MCF 10A (cell line): ENCODE results near the gene OLFML2A. TPM values are rescaled to one million over a fixed set of nuclear protein-coding genes. Genes with fewer than 3 reads are reported as not detected.

Experiments
- BruUV-seq: library from RNA; stranded (reverse); fragments of 400-500 nt; replicated peaks from 2 replicates; lab custom pipeline; 2021; lab: Mats Ljungman, UMichigan
- CTCF ChIA-PET: fragments of 300-600 bp; sonication (Branson Sonifier 250); formaldehyde crosslinking; extraction: SDS; loops from one replicate; lab custom pipeline; 2021; ENCODE audit warnings: antibody characterized with exemption, inconsistent platforms; lab: Yijun Ruan, JAX
- POLR2A ChIA-PET: fragments of 300-600, 350-650 bp; sonication (Branson Sonifier 250); formaldehyde crosslinking; extraction: SDS; loops from one replicate; lab custom pipeline; 2020; ENCODE audit warnings: antibody characterized with exemption, inconsistent platforms; lab: Yijun Ruan, JAX
- DNase-seq: peaks from one replicate; pipeline ENCODE4 v3.0.0-alpha.2; 2018; ENCODE audit not compliant: unreplicated experiment
- H3K27ac Mint-ChIP-seq: one replicate; pipeline ENCODE4 v1.8.0; 2022; ENCODE audit warnings: mild to moderate bottlenecking, low read depth, mixed read lengths; ENCODE audit not compliant: unreplicated experiment
- H3K27me3 Mint-ChIP-seq: one replicate; pipeline ENCODE4 v1.8.0; 2022; ENCODE audit warnings: mixed read lengths; ENCODE audit not compliant: insufficient read depth, unreplicated experiment
- H3K36me3 Mint-ChIP-seq: one replicate; pipeline ENCODE4 v1.8.0; 2022; ENCODE audit warnings: mild to moderate bottlenecking, moderate library complexity, mixed read lengths; ENCODE audit not compliant: insufficient read depth, unreplicated experiment
- H3K4me1 Mint-ChIP-seq: one replicate; pipeline ENCODE4 v1.8.0; 2022; ENCODE audit warnings: mixed read lengths; ENCODE audit not compliant: insufficient read depth, unreplicated experiment
- H3K4me3 Mint-ChIP-seq: one replicate; pipeline ENCODE4 v1.8.0; 2022; ENCODE audit warnings: mild to moderate bottlenecking, moderate library complexity, mixed read lengths; ENCODE audit not compliant: unreplicated experiment
- H3K9me3 Mint-ChIP-seq: one replicate; pipeline ENCODE4 v1.8.0; 2022; ENCODE audit warnings: mixed read lengths; ENCODE audit not compliant: unreplicated experiment
- CTCF ChIP-seq: fragments of 200-600 bp; IDR thresholded peaks from one replicate; pipeline ENCODE4 v1.8.0; 2022; ENCODE audit warnings: antibody characterized with exemption, mild to moderate bottlenecking; ENCODE audit not compliant: unreplicated experiment
- intact Hi-C: fragments of 100-400 bp; cut with micrococcal nuclease; formaldehyde crosslinking; loops from 2 replicates; pipeline ENCODE4 v1.14.1; 2022
- total RNA-seq: library from RNA; stranded (reverse); gene quantifications from 2 replicates; pipeline ENCODE4 v1.2.3, GENCODE V29; 2022

OLFML2A gene
- total RNA-seq, 1 experiment from 2014 or later: 0.21 TPM

- ChIA-PET CTCF (interaction anchor here (0.6 to 13.3 kb wide), 7 partner anchors 11 to 216 kb away, joined by 3 to 927 read pairs (median 8); partner anchors contain the start of genes ARPC5L, RPL35 and WDR38), POLR2A (interaction anchor here (1.0 to 10.8 kb wide), 6 partner anchors 15 to 109 kb away, joined by 3 to 299 read pairs (median 7); partner anchors contain the start of genes ARPC5L, RPL35 and WDR38)
- no peak for TF ChIP-seq CTCF
- Mint-ChIP-seq H3K4me3 (no peak overlapping the region), H3K9me3 (no peaks in the 10 kb centered on the region), H3K27ac (no peak overlapping the region), H3K36me3 (no peaks in the 10 kb centered on the region), H3K27me3 (no peaks in the 10 kb centered on the region), H3K4me1 (peaks cover 17% of the 10 kb centered on the region)
- BruUV-seq: no TSS peak
- DNase-seq: no peak
- intact Hi-C loops: no loop called here
These were observed 8.6 kb upstream of the OLFML2A start for GRCh38 chr9:124768334-124768733.

DNA sequence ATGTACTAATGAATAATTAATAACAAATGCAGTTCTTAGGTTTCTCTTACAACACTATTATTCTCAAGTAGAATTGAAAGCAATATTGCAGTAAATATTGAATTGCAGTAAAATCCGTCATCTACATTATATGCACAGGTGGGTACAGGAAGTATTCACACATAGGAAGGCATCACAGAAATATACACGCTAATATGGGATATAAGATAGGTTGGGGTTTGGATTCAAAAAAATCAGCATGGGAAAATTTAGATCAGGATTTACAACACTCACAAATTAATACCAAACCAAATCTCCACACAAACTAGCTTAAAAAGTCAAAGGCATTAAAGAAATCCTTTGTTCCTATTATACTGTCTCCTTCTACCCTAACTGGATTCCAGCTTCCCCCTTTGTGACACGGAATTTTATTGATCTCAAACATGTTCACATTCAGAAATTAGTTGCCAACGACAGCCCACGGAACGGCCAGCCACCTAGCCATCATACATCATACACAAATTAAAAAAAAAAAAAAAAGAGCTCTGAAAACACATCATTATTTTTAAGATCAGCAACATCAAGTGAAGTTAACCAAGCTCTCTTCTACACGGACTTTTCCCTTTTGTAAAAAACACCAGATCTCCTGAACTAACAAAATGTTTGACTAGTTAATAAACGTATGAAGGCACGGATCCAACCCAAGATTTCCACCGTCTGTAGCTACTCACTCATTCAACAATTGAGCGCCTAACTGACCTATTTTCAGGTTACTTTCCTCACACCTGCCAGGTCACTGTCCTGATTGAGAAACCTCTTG lies 8.0 kb upstream of the OLFML2A start:
- intact Hi-C loops: no loop called here
- H3K36me3 Mint-ChIP-seq: no peaks in the 10 kb centered on the region
- H3K27me3 Mint-ChIP-seq: no peaks in the 10 kb centered on the region
- no peak for DNase-seq
- H3K9me3 Mint-ChIP-seq: no peaks in the 10 kb centered on the region
- H3K4me3 Mint-ChIP-seq: peak overlapping the region; percentile 99
- H3K4me1 Mint-ChIP-seq: peaks cover 18% of the 10 kb centered on the region
- BruUV-seq: TSS peak; percentile 46
- H3K27ac Mint-ChIP-seq: no peak overlapping the region
- POLR2A ChIA-PET: interaction anchor here (0.7 to 10.8 kb wide), 12 partner anchors 15 to 474 kb away, joined by 3 to 299 read pairs (median 4); partner anchors contain the start of genes ARPC5L, RPL35 and WDR38
- TF ChIP-seq CTCF: no peak
- CTCF ChIA-PET: interaction anchor here (0.6 to 13.3 kb wide), 13 partner anchors 10 to 379 kb away, joined by 3 to 927 read pairs (median 4); partner anchors contain the start of genes ARPC5L, RPL35 and WDR38

- ChIA-PET POLR2A (interaction anchor here (0.6 to 10.8 kb wide), 21 partner anchors 11 to 473 kb away, joined by 3 to 299 read pairs (median 5); partner anchors contain the start of genes ARPC5L, HSPA5, RPL35 and WDR38), CTCF (interaction anchor here (0.5 to 13.3 kb wide), 15 partner anchors 9 to 379 kb away, joined by 3 to 927 read pairs (median 4); partner anchors contain the start of genes ARPC5L, RPL35 and WDR38)
- peak; percentile 29 for DNase-seq
- BruUV-seq: no TSS peak
- H3K27ac Mint-ChIP-seq: peak overlapping the region; percentile 51
- intact Hi-C loops: loop anchor here (2.0 to 5.0 kb wide), 4 partner anchors 68 to 1723 kb away; partner anchors contain the start of gene SCAI
- H3K9me3 Mint-ChIP-seq: no peaks in the 10 kb centered on the region
- no peaks in the 10 kb centered on the region for H3K27me3 Mint-ChIP-seq
- no peaks in the 10 kb centered on the region for H3K36me3 Mint-ChIP-seq
- no peak for TF ChIP-seq CTCF
- peaks cover 25% of the 10 kb centered on the region for H3K4me1 Mint-ChIP-seq
- H3K4me3 Mint-ChIP-seq: peak overlapping the region; percentile 99
These were observed 7.2 kb upstream of the OLFML2A start for GRCh38 chr9:124769549-124770358.
